ENCODE data around the gene DOCK10.
"Not testable (repeated sequence)": the region's sequence is repeated elsewhere in the genome, so short reads cannot be mapped to it uniquely, and the experiment has no call there.

Gene DOCK10

DNA sequence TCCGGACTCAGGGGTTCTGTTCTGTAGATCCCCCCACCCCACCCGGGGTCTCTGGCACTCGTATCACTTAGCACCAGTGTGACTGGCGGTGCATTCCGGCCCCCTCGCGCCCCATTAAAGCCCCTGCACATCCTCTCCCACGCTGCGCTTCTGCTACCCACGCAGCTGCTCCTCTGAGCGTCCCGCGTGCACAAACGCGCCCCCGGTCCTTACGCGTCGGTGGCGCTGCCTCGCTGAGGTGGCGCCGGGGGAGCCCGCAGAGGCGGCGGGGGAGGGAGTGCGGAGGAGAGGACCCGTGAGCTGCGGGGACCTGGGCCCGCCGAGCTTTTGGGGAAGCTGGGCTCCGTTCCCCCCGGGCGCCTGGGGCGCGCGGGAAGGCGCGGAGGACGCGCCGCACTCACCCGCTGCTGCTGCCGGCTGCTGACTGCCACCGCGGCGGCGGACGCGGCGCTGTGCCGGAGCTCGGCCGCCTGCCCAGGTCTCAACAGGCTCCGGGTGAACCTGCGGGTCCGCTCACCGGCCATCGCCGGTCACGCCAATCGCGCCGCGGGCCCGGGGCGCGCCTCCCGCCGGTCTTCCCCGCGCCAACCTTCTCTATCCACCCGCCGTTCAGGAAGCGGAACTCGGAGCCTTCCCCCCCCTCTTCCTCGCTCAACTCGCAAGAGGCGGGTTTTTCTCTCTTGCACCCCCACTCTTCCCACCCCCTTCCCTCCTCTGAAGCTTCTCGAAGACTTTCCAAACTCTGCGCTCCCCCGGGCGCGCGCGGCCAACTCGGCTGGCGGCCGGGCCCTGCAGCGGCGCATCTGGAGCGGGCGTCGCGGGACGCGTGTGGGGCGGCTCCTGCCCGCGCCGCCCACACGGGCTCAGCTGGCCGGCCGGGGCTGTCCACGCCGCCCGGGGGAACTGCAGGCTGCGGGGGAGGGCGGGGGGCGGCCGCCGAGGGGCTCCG lies at the start of gene DOCK10:
TSS of gene DOCK10 (minus strand) at position 618 of the 949 bp plus-strand sequence. CDS start at position 524, 94 bp downstream.
- DNase-seq (ENCODE audit: low read depth in 3 of 3), result peak; percentile 51 to 70 (median 62)

DNA sequence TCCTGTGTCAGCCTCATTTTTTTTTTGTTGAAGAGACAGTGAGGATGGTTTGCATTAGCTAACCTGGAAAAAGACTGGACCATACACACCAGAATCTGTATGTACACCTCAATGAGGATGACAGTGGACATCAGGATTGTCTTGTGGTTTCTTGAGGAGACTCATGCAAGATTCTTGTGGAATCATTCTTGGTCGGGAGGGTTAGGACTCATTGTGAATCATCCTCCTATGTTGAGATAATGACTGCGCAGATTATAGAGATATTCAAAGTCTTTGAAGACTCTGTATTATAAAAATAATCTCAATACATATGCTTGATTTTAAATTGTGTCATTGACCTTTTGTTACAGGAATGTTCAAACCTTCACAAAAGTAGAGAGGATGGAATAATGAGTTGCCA lies 49.1 kb upstream of the DOCK10 start:
- no peak for DNase-seq (ENCODE audit: low read depth in 3 of 3)

DNA sequence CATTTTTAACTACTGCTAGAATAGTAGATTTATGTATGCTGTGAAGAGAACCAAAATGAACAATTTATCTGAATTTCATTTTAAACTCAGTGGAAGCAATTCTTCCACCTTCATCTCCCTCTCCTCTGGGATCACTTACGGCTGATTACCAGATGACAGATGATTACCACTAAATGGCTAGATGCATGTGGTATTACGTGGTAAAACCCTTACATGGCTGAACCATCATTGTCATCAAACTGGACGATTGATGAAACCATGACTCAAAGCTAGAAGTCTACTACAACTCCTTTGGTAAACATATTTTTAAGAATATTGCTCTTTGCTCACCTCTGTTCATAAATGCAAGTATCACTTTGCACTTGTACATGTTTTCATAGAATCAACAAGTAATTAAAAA lies 48.5 kb upstream of the DOCK10 start:
- no peak for DNase-seq (ENCODE audit: low read depth in 3 of 3)

DNA sequence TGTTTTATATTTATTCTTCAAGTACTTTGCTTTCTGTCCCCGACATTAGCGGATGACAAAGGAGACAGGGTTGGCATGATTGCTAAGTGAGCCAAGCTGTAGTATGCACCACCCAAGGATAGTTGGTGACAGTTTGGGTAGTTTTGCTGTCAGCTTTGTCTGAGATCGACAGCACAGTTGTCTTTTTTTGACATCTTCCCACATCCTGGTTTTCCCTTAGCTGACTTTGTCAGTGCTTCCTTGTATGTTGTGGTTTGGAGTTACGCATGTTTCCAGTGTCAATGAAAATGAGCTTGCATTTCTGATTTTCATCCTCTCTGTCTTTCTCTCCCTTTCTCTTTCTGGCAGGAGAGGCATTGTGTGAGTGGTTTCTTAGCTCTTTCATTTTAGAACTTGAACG lies 44.6 kb upstream of the DOCK10 start:
- DNase-seq (ENCODE audit: low read depth in 3 of 3), result no peak

DNA sequence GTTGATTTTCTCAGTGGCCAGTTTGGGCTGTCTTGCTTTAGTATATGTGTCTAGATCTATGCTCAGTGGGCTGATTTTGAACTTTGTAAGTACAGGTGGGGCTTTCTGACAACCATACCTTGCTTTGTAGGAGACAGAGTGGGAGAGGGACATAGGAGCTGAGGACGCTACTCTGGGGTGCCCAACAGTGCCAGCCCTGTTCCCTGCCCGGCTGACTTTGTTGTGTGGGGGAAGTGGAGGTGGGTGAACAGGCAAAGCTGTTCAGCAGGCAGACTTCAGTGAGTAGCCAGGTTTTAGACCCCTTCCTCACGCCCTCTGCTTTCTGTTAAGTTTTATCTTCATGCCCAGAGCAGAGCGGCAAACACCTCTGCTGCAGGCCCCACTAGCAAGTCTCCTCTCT lies 44.2 kb upstream of the DOCK10 start:
- DNase-seq (ENCODE audit: low read depth in 3 of 3), result no peak

DNA sequence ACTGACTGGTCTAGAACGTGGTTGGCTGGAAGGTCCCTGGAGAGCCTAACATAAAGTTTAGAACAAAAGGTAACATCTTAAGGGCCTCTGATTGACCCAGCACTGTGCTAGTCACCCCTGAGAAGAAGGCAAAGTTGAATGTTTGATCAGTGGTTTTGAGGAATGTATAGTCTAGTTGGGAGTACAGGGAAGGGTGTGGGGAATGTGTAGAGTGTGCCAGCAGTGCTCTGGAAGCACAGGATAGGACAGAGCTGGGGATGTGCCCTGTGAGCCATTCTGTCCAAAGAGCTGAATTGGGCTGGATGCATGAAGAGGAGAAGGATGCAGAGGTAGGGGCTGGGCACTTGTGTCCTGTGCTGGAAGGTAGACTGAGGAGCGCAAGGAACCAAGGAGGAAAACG lies 41.0 kb upstream of the DOCK10 start:
- DNase-seq (ENCODE audit: low read depth in 3 of 3), result no peak

DNA sequence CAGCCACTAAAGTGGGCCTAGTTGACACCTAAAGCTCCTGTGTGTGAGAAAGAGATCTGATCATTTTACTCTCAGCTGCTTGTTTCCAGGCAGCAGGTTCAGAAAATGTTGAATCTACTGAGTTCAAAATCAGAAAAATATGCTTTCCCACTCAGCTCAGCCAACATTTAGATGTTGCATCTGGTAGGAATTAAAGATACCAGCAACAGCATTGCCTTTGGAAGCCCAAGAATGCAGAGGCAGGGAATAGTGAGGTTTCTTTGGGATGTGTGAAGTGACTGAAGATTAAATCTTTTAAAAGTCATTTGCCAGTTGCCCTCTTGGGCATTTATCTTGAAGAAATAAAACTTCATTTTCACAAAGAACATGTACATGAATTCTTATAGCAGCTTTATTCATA lies 33.9 kb upstream of the DOCK10 start:
- no peak for DNase-seq (ENCODE audit: low read depth in 3 of 3)

DNA sequence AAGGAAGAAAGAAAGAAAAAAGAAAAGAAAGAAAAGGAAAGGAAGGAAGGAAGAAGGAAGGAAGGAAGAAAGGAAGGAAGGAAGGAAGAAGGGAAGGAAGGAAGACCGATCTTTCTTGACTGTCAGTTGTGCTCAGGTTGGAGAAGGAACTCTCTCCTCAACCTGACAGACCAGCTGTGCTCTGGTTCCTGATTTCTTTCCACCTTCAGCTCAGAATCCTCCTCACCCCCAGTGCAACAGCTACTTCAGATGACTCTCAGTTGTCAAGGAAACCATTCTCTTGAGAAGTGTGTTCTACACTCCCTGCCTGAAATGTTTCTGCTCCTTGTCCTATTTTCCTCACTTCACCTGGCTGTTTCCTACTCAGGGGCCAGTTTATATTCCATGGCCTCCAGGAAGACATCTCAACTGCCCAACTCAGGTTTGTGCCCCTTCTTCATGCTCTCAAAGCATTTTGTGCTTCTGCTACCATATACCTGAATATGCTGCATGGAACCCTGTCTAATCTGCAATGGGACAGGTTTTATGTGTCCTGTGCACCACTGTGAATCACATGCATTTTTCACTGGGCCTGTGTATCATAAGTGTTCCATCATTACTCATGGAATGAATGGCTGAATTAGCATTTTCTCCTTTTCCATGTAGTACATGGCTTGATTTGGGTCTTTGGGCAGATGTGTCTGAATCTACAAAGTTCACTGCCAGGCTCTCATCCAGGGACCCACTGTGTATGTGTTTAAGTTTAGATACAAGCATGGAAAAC lies 32.8 kb upstream of the DOCK10 start:
- no peak for DNase-seq (ENCODE audit: low read depth in 3 of 3)

DNA sequence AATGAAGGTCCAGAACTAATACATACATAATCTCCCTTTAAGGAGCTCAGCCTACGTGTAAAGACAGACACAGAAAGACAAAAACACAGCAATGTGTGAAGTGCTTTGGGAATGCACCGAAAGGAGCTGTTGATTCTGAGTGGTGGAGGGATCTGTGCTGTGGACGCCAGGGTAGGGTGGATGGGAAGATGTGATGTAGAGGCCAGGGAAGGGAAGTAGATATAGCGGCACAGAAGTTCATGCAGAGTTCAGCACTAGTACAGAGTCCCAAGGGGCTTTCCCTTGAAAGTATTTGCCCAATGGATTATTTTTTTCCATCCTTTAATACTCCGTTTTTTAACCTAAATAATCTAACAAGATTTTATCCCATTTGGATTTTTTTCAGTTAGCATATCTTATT lies 32.1 kb upstream of the DOCK10 start:
- no peak for DNase-seq (ENCODE audit: low read depth in 3 of 3)

DNA sequence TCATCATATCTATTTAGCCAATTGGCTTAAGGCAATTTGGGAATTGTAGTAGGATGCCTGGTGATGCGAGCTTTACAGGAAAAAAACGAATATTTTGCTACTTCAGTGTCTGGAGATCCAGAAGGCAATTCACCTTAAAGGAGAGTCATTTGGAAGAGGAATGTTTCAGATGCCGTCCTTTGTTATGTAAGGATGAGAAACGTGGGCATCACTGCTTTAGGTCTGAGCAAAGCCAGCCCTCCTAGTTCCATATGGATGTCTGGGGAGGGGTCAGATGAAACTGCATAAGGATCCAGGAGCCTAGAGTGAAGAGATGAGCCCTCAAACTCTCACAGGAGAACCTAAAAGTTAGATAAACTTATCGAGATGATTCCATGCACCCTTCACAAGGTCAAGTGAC lies 30.9 kb upstream of the DOCK10 start:
- DNase-seq (ENCODE audit: low read depth in 3 of 3), result no peak

DNA sequence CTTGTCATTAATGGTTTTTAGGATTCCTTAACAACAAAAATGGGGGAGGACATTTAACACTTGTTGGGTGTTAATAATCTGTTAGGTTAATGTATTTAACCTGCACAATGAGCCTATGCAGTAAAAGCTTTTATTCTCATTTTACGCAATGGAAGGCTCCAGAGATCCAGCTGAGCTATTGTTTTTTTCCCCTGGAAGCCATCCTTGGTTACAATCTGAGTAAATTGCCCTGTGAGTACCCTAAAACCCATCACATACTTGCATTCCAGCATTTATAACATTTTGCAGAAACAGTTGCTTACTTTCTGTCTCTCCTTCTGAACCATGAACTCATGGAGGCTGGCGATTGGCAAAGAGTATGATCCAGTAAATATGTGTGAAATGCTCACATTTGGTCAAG lies 30.2 kb upstream of the DOCK10 start:
- no peak for DNase-seq (ENCODE audit: low read depth in 3 of 3)

DNA sequence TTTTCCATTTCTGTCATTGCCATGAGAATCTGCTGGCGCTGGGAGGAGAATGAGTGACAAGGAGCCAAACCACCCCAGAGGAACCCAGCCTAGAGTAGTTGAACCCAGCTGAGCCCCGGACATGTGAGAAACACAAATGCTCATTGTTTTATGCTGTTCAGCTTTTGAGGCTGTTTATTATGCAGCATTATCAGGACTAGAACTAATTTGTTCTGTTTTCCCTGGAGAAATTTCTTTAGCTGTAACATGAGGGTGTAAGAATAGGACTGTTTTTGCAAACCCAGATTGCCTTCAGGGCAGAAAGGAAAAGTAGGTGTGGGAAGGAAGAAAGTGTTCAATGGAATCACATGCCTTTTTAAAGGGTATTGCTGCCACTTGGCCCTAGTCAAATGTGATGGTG lies 28.5 kb upstream of the DOCK10 start:
- no peak for DNase-seq (ENCODE audit: low read depth in 3 of 3)

DNA sequence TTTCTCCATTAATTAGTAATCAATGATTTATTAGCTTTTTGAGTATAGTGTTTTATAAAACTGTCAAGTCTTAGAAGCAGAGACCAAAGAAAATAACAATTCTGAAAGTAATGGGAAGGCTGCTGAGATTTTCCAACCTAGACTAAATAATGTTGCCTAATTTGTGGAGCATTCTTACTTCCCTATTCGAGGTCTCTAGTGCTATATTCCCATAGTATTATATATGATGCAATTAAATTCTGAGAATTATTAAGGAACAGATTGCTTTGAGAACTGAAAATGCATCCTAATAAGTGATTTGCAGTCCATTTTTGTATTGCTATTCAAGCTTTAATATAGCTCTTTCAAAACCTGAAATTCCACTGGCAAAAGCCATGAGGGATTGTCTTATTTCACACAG lies 27.7 kb upstream of the DOCK10 start:
- DNase-seq (ENCODE audit: low read depth in 3 of 3), result no peak

DNA sequence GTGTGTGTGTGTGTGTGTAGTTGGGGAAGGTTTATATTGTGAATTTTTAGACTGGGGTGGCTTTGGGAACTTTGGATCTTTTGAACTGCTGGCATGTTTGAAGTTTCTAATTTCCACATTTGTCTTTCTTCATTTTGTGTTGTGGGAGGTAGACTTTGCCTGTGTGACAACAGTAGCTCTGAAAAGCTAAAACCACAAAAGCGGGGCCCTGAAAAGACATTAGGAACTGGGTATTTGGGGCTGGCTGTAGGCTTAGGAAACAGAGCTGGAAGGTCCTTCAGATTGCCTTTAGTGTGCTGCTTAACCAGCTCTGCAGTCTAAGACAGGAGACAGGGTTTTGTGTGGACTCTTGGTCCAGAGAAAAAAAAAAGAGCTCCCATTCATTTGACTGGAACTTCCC lies 27.2 kb upstream of the DOCK10 start:
- DNase-seq (ENCODE audit: low read depth in 3 of 3), result no peak

DNA sequence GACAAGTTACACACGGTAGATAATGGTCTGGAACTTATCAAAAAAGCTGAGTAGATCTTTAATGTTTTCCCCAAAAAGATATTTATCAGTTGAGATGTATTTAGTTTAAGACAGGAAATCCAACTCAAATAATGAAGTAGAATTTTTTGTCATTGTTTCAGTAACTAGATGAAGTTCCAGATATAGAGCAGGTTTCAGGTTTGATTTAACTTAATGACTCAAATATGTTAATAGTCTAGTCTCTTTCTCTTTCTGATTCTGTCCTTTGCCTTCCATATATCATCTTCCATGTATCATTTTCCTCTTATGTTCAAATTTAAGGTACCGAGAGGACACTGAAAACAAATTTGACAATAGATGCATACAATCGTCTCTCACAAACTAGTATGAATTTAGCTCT lies 23.6 kb upstream of the DOCK10 start:
- no peak for DNase-seq (ENCODE audit: low read depth in 3 of 3)

DNA sequence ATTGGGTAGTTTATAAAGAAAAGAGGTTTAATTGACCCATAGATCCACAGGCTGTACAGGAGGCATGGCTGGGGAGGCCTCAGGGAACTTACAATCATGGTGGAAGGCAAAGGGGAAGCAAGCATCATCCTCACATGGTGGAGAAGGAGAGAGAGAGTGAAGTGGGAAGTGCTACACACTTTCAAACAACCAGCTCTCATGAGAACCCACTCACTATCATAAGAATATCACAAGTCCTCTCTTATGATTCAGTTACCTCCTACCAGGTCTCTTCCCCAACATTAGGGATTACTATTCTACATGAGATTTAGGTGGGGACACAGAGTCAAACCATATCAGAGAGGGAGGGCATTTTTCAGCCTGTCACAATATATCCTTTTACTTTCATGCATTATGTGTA lies 22.7 kb upstream of the DOCK10 start:
- no peak for DNase-seq (ENCODE audit: low read depth in 3 of 3)

DNA sequence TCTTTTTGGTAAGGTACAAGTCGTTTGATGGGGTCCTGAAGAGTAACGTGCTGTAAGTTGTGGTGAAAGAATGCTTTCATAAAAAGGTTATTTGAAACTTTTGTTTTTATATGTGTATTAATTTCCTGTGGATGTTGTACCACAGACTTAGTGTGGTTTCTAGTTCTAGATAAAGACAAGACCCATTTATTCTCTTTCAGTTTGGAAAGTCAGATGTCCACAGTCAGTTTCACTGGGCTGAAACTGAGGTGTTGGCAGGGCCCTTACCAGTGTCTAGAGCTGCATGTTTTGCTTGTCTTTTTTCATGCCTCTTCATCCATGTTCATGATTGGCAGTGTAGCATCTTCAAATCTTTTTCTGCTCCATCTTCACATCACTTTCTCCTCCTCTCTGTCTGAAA lies 22.1 kb upstream of the DOCK10 start:
- DNase-seq (ENCODE audit: low read depth in 3 of 3), result no peak

DNA sequence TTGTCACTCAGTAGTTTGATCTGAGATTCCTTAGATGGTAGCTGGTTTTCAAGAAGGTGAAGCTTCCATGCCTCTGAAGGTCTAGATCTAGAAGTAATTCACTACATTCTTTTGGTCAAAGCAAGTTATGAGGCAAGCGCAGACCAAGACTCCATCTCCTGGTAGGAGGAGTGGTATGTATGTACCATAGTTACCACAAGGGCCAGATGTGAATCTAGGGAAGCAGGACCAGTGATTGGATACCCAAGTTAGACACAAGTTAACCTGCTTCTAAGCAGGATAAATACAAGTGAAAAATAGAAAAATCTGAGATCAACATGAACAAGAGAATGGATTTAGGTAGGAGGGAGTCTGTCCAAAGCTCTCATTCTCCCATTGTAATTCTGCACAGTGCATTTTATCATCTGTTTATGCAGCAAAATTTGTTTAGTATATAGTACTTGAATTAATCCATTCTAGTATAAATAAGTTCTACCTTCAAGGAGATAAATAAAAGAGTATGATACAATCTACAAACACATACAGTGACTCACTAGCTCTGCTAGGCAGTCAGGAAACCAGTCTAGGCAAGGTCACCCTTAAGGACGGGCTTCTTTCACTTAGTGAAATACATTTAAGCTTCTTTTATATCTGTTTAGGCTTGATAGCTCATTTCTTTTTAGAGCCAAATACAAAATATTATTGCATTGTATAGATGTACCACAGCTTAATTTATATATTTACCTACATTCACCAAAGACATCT lies 14.2 kb upstream of the DOCK10 start:
- no peak for DNase-seq (ENCODE audit: low read depth in 3 of 3)

DNA sequence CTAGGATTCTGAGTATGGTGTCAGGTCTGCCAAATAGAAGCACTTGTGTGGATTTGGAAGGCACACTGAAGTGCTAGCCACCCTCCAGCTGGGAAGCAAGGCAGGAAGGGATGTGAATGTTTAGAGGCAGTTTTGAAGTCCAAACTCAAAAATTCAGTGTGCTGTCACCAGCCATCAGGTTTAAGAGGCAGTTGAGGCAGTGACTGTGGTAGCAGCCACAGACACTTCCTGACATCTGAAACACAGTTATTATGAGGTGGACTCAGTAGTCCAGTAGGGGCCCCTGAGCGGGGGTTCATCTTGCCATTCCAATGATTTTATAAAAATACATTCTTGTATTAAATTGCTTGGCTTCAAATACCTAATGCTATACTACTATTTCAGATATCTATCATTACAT lies 13.4 kb upstream of the DOCK10 start:
- DNase-seq (ENCODE audit: low read depth in 3 of 3), result no peak

DNA sequence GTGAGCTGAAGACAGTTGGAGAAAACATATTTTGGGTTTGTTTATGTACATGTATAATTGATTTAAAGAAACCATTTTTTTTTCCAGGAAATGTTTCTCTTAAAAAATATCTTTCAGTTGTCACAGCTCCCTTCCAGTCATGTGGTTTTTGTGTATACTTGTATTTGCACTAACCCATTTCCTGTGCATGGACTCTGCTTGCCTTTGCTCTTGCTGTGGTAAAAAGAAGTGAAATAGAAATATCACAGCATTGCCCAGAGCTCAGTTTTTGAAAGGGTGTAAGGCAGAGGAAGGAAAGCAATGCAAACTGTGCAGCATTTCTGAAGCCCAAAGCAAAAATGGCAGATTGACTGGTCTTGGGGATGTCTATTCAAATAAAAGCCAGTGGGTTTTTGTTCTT lies 10.4 kb upstream of the DOCK10 start:
- DNase-seq (ENCODE audit: low read depth in 3 of 3), result no peak

DNA sequence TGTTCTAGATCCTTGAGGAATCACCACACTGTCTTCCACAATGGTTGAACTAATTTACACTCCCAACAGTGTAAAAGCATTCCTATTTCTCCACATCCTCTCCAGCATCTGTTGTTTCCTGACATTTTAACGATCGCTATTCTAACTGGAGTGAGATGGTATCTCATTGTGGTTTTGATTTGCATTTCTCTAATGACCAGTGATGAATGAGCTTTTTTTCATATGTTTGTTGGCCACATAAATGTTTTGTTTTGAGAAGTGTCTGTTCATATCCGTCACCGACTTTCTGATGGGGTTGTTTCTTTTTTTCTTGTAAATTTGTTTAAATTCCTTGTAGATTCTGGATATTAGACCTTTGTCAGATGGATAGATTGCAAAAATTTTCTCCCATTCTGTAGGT lies 5.2 kb upstream of the DOCK10 start:
- not testable (repeated sequence) for DNase-seq (ENCODE audit: low read depth in 3 of 3)

DNA sequence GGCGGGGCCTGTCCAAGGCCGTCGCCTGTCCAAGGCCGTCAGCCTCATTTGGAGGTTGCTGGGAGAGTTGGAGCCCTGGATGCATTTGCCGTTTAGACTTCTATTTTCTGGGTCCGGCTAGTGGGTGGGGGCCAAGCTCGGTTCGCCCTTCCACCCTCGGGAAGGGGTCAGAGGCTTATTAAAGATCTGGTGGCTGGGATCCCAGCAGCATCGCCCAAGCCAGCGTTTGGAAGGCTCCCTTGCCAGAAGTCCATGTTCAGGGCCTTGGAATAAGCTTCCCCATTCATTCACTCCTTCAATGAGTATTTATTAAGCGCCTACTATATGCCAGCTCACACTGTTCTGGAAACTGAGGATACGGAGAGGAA lies 516 bp upstream of the DOCK10 start:
- no peak for DNase-seq (ENCODE audit: low read depth in 3 of 3)
